Left hindlimb (tissue), 1 donor: ENCODE measurements around the gene LPA.
"Not testable (repeated sequence)": the region's sequence is repeated elsewhere in the genome, so short reads cannot be mapped to it uniquely, and the experiment has no call there.

Source experiments
- DNase-seq: peaks from one replicate; pipeline ENCODE4 v3.0.0-alpha.2; 2018

LPA gene

DNA sequence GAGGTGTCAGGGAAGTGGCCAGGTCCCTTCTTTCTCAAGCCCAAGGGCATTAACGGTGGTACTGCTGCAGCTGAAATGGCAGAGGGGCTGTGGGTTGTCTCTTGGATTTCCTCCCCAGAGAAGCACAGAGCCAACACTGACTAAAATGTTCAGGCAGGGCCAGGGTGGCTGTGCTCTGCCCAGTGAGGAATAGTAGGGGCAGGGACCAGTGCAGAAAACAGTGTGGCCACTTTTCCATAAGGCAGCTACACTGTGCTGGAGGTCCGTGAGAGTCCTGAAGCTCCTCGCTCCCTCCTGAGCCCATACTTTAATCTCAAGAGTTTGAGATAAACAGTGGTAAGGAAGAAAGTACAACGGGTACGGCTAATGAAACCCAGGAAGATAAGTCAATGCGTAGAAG, 4.5 kb downstream of the LPA start:
- no peak for DNase-seq

DNA sequence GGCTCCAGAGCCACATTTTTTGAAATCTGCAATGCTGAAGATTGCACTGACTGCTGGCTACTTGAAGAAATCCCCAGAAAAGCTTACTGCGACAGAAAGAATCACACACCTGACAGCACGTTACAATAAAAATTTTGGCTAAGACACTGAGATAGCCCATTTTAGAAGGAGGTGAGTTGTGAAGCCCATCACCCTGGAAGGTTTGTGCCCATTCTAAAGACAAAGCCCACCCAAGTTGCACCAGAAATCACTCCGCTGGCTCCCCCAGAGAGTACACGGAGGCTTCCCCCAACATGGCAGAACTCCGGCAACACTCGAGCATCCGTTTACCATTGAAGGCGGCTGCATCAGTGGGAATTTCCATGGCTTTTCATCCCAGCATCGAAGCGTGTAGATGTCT, 29.4 kb downstream of the LPA start:
- DNase-seq, result no peak

DNA sequence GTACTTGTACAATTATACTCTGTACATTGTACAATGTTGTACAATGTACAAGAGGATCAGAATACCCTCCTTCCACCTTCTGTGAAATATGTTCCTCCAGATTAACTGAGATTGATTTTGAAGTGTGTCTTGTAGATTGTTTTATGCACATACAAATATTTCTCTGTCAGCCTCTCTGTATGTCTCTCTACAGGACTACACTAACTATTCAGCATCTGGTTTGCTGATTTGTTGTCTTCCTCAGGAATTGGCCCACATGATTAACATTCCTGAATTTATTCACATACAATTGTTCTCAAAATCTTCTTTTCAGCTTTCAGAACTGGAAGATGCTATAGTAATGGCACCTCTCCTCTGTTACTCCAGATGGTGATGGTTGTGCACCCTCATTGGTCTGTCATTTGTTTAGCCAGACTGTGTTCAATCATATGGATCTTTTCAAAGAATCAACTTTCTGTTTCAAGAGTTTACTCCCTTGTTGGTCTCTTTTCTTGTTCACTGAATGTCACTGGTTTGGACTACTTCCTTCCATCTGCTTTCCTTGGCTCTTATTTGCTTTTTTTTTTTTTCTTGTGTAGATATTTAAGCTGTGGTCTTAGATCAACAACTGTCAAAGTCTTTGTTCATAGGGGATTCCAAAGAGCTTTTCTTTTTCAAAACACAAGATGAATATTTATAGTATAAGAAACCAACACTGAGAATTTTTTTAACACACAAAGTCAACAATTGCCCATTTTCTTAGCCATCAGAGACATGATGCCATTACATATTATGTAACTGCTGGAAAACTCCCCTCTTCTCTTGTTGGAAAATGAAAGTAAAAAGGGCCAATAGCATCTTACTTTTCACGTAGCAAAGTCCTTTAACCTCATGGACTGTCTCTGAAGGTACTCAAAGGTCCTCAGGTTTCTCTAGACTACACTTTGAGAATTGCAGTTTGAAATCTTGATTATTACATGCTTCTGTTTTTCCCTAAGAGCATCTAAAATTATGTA, 67.9 kb downstream of the LPA start:
- DNase-seq, result no peak

DNA sequence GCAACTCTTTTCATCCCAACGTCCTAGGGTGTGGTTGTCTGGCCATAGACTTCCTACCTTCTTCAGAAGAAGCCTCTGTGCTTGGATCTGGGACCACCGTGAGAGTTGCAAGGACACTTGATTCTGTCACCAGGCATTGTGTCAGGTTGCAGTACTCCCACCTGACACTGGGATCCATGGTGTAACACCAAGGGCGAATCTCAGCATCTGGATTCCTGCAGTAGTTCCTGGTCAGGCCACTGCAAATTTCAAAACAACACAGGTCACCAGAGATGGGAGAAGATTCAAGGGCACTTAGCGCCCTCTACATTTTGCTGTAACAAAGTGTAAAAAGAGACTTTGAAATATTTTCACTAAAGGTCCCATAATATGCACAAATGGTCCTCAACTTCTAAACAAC, 68.8 kb downstream of the LPA start:
- DNase-seq, result not testable (repeated sequence)

DNA sequence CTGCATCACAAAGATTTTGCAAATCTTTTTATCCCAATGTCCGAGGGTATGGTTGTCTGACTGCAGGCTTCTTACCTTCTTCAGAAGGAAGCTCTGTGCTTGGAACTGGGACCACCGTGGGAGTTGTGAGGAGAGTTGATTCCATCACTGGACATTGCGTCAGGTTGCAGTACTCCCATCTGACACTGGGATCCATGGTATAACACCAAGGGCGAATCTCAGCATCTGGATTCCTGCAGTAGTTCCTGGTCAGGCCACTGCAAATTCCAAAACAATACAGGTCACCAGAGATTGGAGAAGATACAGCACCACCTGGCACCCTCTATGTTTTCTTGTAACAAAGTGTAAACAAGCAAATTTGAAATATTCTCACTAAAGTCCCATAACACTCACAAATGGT, 77.7 kb downstream of the LPA start:
- no peak for DNase-seq

DNA sequence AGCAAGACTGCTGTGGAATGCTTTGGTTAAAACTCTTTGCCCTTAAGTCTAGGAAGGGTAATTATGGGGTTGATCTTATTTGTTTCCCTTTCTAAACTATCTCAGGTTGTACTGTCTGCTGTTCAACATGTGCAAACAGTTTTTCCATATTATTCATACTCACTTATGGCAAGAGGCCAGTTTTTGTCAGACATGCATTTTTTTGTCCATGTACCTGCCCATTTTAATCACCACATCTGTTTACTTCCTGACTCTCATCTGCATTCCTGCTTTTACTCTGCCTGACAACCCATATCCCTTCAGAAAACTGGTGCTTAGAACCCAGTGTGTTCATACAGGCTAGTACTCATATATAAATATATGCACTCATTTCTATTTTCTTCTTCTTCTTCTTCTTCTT, 80.3 kb downstream of the LPA start:
- DNase-seq, result no peak

DNA sequence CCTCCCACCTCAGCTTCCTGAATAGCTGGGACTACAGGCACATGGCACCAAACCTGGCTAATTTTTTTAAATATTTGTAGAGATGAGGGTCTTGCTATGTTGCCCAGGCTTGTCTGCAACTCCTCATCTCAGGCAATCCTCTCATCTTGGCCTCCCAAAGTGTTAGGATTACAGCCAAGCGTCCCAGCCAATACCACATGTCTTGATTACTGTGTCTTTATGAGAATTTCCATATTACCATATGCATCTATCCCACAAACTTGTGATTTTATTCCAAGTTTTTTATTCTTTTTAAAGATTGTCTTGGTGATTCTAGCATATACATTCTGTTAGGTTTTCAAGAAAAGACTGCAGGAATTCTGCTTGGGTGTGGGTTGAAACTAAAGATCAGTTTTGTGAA, 82.7 kb downstream of the LPA start:
- no peak for DNase-seq

DNA sequence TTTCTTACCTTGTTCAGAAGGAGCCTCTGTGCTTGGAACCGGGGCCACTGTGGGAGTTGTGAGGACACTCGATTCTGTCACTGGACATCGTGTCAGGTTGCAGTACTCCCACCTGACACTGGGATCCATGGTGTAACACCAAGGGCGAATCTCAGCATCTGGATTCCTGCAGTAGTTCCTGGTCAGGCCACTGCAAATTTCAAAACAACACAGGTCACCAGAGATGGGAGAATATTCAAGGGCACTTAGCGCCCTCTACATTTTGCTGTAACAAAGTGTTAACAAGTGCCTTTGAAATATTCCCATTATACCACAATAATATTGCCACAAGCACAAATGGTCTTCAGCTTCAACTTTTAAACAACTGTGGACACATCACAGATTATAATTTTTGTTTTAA, 85.6 kb downstream of the LPA start:
- DNase-seq, result not testable (repeated sequence)

DNA sequence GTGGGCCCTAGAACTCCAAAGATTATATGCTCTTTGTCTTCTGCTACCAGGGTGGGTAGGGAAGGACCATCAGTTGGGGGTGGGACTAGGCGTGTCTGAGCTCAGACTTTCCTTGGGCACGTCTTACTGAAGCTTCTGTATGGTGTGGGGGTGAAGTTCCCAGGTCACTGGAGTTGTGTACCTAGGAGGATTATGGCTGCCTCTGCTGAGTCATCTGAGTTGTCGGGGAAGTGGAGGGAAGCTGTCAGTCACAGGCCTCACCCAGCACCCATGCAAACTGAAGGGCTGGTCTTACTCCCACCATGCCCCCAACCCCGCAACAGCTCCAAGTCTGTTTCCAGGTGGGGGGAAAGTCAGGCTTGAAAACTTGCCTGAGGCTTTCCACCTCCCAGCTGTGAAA, 90.1 kb downstream of the LPA start:
- DNase-seq, result no peak

DNA sequence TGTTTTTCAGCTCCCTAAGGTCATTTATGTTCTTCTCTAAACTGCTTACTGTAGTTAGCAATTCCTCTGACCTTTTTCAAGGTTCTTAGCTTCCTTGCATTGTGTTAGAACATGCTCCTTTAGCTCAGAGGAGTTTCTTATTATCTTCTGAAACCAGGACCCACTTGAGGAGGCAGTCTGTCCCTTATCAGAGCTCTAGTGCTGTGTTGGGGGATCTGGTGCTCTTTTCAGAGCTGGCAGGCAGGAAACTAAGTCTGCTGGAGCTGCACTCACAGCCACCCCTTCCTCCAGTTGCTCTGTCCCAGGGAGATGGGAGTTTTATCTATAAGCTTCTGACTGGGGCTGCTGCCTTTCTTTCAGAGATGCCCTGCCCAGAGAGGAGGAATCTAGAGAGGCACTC, 92.9 kb downstream of the LPA start:
- DNase-seq, result not testable (repeated sequence)

DNA sequence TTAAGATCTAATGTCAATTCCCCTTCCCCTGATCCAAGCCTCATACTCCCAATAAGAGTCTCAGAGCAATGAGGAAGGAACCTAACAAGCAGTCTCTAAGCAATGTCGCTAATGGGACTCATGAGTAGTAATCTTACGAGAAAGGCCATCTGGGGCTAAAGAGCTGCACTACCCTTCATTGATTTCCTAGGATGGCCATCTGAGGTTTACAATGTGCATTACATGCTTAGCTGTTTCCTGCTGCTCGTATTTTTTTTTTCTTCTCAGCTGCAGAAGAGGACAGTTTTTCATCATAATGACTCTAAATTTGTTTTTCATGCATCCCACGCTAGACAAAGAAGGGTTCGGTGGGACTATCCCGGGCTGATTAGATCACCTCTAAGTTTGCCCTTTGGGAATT, 119.3 kb downstream of the LPA start:
- DNase-seq, result no peak

DNA sequence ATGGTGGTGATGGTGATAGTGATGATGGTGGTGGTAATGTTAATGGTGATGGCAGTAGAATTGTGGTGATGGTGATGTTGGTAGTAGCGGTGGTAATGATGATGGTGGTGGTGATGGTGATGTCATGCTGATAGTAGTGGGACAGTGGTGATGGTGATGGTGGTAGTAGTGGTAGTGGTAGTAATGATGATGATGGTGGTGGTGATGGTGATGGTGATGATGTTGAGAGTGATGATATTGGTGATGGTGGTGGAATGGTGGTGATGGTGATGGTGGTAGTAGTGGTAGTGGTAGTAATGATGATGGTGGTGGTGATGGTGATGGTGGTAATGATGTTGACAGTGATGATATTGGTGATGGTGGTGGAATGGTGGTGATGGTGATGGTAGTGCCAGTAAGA, 128.8 kb downstream of the LPA start:
- DNase-seq, result no peak

DNA sequence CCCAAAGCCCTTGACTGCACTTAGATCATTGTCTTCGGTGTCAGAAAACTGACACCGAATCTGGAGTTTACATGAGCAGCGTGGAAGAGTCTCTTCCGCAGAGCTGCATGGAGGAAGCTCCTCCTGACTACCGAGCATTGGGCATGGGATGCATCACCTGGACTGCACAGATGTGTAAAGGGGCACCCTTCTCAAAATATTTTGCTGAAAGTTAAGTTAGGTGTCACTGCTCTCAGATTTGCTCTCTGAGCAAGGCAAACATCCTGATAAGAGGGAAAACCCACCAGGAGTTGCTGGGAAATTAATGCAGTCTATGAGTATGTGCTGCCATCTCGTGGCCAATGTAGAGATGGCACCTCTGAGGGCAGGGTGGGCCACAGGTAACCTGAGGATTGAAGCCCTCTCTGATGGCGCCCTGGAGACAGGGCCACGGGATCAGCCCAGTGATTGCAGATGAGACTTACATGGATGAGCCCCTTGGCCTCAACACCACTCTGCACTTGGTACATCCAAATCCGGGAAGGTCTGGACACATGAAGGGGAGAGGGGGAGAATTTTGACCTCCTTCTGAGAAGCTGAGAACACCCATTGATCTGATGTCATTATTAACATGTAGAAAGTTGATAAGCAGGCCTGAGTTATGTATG, 129.9 kb downstream of the LPA start:
- peak; percentile 71 for DNase-seq

DNA sequence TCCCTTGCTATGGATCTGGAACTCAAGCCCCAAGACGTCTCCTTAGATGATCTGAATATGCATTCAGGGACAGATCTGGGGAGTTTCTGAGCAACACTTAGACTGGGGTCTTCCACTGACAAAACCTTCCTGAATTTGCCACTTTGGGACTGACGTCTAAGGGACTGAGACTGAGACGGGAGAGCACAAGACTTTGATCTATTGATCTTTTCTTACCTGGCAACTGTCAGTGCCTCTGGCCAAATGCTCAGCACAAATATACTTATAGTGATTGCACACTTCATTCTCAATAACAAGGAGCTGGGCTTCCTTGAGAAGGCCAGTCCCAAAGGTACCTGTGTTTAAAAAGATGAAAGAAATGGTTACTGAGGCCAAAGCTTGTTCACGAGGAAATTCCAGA, 131.8 kb downstream of the LPA start:
- no peak for DNase-seq

DNA sequence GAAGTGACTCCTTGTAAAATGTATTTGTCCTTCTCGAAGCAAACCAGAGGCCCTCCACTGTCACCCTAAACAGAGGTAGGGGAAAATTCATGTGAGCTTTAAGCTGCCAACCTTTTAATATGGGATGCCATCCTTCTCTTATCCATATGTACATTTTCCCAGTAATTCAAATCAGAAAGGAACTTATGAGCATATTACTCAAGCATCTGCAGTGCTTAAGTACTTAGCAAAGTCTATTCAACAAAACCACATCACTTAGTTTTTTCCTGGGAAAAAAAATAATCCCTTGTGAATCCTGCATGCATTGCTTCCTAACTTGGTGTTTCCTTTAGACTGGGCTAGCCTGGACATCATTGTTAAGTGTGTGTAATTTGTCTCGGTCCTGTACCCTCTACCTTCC, 132.2 kb downstream of the LPA start:
- no peak for DNase-seq

DNA sequence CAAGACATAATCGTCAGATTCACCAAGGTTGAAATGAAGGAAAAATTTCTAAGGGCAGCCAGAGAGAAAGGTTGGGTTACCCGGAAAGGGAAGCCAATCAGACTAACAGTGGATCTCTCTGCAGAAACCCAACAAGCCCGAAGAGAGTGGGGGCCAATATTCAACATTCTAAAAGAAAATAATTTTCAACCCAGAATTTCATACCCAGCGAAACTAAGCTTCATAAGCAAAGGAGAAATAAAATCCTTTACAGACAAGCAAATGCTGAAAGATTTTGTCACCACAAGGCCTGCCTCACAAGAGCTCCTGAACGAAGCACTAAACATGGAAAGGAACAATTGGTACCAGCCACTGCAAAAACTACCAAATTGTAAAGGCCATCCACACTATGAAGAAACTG, 134.6 kb downstream of the LPA start:
- DNase-seq, result not testable (repeated sequence)

DNA sequence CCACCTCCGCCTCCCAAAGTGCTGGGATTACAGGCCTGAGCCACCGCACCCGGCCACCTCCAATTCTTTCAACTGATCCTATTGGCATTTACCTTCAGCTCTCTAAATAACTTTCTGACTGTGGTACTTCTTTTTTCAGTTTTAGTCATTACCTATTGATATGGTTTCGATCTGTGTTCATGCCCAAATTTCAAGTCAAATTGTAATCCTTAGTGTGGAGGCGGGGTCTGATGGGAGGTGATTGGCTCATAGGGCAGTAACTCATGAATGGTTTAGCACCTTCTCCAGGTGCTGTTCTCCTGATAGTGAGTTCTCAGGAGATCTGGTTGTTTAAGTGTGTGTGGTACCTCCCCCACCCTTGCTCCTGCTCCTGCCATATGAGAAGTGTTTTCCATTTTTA, 140.9 kb downstream of the LPA start:
- no peak for DNase-seq

DNA sequence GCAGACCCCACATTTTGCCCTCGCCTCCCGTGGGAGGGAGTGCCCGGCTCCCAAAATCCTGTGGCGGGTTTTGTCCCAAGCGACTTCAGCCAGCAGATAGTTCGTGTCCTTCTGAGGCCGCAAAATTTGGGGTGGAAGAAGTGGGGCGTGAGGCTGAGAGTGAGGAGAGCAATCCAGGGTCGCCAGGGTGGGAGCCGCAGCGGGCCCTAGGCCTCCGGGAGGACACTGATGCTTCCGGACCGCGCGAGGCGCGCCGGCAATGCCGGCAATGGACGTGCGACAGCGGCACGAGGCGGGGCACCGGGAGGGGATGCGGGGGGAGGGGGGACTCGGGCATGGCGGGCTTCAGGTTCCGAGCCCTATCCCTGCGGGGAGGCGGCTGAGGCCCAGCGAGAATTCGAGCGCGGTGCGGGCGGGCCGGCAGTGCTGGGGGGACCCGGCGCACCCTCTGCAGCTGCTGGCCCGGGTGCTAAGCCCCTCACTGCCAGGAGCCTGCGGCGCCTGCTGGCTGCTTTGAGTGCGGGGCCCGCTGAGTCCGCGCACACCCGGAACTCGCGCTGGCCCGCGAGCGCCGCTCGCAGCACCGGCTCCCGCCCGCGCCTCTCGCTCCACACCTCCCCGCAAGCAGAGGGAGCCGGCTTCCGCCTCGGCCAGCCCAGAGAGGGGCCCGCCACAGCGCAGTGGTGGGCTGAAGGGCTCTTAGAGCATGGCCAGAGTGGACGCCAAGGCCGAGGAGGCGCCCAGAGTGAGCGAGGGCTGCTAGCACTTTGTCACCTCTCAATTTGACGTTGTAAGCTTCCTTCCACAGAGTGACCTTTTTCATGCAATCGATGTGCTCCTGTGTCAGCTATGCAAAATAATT, 143.8 kb downstream of the LPA start:
- DNase-seq, result peak; percentile 82

DNA sequence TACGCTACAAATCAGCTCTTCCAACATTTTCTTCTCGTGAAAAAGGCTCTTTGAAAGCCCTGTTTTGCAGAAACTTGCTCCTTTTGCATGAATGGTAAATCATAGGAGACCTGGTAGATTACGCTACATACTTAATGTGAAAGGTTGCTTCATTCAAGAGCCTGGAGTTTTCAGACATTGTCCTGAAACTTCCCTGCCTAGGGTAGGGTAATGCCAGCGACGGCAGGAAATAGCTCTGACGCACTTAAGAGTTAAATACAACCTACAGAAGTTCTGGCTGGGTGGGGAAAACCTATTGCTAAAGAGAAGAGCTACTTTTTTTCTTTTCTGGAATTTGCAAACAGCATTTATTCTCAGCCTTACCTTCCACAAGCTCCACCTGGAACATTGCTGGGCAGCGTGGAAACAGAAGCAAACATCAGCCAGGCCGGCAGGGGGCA, 144.5 kb downstream of the LPA start:
- DNase-seq, result no peak

DNA sequence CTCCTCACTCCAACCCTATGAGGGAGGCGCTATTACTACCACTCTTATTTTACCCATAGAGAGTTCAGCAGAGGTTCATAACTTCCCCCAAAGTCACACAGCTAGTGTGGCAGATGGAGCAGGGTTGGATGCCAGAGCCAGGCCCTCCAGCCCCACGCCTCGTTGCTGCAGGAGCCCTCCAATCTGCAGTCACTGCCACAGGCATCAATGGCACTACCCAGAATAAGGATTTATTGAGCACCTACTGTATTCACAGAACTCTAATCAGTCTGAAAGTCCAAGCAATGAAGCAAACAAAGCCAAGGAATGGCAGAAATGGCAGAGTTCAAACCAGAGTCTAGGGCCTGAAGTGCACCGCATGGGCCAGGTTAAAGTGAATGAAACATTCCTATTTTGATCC, 144.9 kb downstream of the LPA start:
- DNase-seq, result no peak

DNA sequence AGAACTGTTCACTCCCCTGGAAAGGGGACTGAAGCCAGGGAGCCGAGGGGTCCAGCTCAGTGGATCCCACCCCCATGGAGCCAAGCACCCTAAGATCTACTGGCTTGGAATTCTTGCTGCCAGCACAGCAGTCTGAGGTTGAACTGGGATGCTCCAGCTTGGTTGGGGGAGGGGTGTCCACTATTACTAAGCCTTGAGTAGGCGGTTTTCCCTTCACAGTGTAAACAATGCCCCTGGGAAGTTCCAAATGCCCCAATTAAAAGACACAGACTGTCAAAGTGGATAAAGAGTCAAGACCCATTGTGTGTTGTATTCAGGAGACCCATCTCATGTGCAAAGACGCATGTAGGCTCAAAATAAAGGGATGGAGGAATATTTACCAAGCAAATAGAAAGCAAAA, 150.2 kb downstream of the LPA start:
- DNase-seq, result no peak

DNA sequence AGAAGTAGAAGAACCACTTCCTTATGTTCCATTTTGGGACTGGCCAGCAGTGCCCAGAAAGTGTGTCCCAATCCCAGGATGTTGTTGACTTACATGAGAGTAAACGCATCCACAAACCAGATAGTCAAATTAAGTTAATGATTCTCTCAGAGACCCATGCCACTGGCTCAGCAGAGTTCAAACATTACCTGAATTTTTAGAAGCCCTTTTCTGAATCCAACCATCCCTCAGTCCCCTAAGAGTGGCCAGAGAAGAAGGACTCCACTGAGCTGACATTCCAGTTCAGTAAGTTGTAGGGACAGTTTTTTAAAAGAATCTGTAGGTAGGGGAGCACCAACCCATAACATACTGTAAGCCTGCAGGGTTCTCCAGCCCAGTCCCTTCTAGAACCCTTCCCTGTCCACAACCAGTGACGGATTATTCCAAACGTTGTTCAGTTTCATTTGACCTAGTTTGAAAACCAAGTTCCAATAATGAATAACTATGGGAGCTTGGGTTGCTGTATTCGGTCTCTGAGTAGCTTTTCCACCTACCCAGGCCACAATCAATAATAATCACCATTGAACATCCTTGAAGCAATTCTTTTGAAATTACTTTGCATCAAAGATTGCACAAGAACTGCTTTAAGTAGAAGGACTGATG, 153.0 kb downstream of the LPA start:
- no peak for DNase-seq

DNA sequence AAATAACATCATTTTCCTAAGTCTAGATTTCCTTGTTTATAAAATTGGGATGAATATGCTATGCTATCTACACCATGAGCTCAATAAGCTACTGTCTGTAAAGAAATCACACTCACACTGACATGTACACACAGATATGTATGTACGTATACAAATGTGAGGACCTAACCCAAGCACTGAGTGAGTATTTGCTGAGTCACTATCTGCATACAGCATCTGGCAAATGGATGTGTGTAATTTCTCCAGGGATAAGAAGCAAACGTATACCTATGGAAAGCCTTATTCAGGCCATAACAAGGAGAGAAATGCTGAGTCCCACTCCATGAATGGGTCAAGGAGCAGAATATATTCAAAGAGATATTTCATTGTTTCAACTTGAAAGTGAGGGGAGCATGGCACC, 153.9 kb downstream of the LPA start:
- no peak for DNase-seq
